ENCODE data around the gene ATP10B. TPM values are rescaled to one million over a fixed set of nuclear protein-coding genes. Genes with fewer than 3 reads are reported as not detected.

Gene ATP10B
- total and polyA plus RNA-seq, 12 donors: 0.01 to 0.15 (median 0.04) TPM; not detected in 9

GRCh38 chr5:160844177-160844576 lies 7.8 kb downstream of the ATP10B start:
- TF ChIP-seq, protein P1, sequence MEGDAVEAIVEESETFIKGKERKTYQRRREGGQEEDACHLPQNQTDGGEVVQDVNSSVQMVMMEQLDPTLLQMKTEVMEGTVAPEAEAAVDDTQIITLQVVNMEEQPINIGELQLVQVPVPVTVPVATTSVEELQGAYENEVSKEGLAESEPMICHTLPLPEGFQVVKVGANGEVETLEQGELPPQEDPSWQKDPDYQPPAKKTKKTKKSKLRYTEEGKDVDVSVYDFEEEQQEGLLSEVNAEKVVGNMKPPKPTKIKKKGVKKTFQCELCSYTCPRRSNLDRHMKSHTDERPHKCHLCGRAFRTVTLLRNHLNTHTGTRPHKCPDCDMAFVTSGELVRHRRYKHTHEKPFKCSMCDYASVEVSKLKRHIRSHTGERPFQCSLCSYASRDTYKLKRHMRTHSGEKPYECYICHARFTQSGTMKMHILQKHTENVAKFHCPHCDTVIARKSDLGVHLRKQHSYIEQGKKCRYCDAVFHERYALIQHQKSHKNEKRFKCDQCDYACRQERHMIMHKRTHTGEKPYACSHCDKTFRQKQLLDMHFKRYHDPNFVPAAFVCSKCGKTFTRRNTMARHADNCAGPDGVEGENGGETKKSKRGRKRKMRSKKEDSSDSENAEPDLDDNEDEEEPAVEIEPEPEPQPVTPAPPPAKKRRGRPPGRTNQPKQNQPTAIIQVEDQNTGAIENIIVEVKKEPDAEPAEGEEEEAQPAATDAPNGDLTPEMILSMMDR (IDR thresholded peaks at IDR 0.05): no peak
- no peak overlapping the region for H3K4me3 ChIP-seq
- no peak for DNase-seq
- H3K4me1 ChIP-seq: no peaks in the 10 kb centered on the region
- H3K27ac ChIP-seq: no peak overlapping the region
- 61 to 64% methylated on average over 2 of the region's 2 CpGs for WGBS, 2 donors
- no peaks in the 10 kb centered on the region for H3K36me3 ChIP-seq
- H3K9me3 ChIP-seq: no peaks in the 10 kb centered on the region
- ATAC-seq: no peak
- intact Hi-C loops (cut with DNase I): no loop called here
- H3K27me3 ChIP-seq: no peaks in the 10 kb centered on the region

DNA sequence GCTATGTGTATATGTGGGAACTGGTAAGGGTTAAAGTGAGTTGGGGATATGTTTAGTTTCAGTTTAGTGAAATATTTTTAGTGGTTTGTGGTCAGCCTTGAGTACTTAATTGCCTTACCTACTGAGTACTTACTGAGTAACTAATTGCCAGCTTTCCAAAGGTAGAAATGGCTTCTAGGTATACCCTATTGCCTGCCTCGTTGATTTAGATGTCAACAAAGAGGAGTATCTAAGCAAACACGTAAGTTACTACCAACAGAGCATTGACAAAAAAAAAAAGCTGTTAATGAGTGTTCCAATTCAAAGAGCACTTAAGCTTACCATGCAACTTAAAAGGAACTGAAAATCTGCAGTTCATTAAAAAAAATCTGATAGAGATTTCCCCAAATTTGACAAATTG lies 8.8 kb downstream of the ATP10B start:
- Histone ChIP-seq H3K4me1 (no peaks in the 10 kb centered on the region), H3K36me3 (no peaks in the 10 kb centered on the region), H3K27ac (no peak overlapping the region), H3K27me3 (no peaks in the 10 kb centered on the region), H3K9me3 (no peaks in the 10 kb centered on the region), H3K4me3 (no peak overlapping the region)
- TF ChIP-seq, protein P1 (IDR thresholded peaks at IDR 0.05): no peak
- WGBS, 2 donors: 43 to 44% methylated on average over 2 of the region's 2 CpGs
- intact Hi-C loops (cut with DNase I): no loop called here
- no peak for DNase-seq
- no peak for ATAC-seq

DNA sequence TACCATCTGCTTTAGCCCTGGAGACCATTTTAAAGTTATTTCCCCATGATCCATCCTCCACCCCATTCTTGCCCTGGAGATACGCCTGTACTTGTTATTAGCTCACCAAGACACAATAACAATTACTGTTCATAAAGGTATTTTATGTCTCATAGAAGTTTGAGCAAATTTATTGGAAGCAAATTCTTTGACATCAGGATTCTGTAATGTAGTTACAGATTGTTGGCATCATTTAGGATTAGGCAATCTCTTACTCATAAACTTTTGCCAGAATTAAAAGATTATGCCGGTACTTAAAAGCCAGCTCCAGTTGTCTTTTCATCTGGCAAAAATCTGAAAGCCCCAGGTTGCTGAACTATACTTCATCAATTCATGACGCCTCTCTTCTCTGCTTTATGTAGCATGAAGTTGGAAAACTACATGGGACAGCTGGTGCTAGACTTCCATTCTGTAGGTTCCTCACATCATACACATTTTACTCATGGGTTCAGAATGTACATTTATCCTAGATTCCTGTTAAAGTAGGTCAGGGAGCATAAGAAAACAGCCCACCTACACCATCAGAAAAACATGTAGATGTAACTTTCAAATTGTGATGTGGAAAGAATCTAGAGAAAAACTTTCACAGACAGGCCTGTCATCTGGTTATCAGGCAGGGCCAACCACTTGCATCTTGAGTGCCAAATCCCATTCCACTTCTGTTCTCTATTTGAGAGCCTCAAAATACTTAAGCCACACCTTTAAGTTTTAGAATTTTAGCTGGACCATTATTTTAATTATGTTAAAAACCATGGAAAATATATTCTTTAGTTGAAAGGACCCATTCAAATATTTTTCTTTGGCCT lies 14.0 kb downstream of the ATP10B start:
- no peak for ATAC-seq
- TF ChIP-seq, protein P1 (IDR thresholded peaks at IDR 0.05): no peak
- 73 to 76% methylated on average over 3 of the region's 3 CpGs for WGBS, 2 donors
- DNase-seq: no peak
- H3K36me3 ChIP-seq: no peaks in the 10 kb centered on the region
- no peak overlapping the region for H3K27ac ChIP-seq
- no peak overlapping the region for H3K4me3 ChIP-seq
- H3K4me1 ChIP-seq: no peaks in the 10 kb centered on the region
- H3K9me3 ChIP-seq: peaks cover 0 to 14% (median 3%) of the 10 kb centered on the region in 11 donors
- no peaks in the 10 kb centered on the region for H3K27me3 ChIP-seq
- intact Hi-C loops (cut with DNase I): no loop called here

DNA sequence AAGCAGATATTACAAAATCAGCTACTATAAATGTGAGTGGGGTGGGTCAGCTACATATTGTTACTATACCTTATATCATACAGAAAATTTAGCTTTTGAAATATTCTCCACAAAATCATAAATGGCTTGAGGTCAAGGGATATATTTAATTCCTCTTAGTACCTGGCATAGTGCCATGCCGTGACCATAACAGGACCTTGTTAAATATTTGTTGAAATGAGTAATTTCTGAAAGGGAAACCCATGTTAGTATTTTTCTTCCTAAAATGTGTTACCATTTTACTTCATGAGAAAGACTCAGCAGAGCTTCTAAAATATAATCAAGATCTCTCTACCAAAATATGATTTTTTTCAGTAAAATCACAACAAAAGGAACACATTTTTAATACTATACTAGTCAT lies 14.8 kb downstream of the ATP10B start:
- intact Hi-C loops (cut with DNase I): no loop called here
- Histone ChIP-seq H3K9me3 (peaks cover 0 to 22% (median 3%) of the 10 kb centered on the region in 11 donors), H3K4me1 (no peaks in the 10 kb centered on the region), H3K27me3 (no peaks in the 10 kb centered on the region), H3K36me3 (no peaks in the 10 kb centered on the region), H3K4me3 (no peak overlapping the region), H3K27ac (no peak overlapping the region)
- DNase-seq (no peak), ATAC-seq (no peak)
- TF ChIP-seq, protein P1 (IDR thresholded peaks at IDR 0.05): no peak
- WGBS, 2 donors: 0 to 1% methylated on average over 1 of the region's 1 CpG
